GM23338 (cell line): ENCODE data around the gene TBL1XR1. TPM values are rescaled to one million over a fixed set of nuclear protein-coding genes. Genes with fewer than 3 reads are reported as not detected.

Experiments
- ATAC-seq: fragments of 200-7000 bp; cut with Tn5 transposase; 3 replicates; pipeline ENCODE4 v1.9.1; 2020
- DNase-seq: peaks from one replicate; pipeline ENCODE4 v3.0.0-alpha.2; 2015; ENCODE audit warnings: low spot score
- H2AFZ ChIP-seq: fragments of 200-600 bp; sonication (generic); 2 replicates; pipeline ENCODE4 v1.8.0; 2016; ENCODE audit warnings: antibody characterized with exemption, mild to moderate bottlenecking, moderate library complexity
- H3F3A ChIP-seq: fragments of 200-600 bp; sonication (generic); replicated peaks from 2 replicates; pipeline ENCODE4 v1.8.0; 2017; ENCODE audit warnings: antibody characterized with exemption, mixed run types, low read depth
- H3K27ac ChIP-seq: fragments of 200-600 bp; sonication (generic); 2 replicates; pipeline ENCODE4 v1.6.1; 2016; ENCODE audit warnings: low read depth
- H3K27me3 ChIP-seq: fragments of 200-600 bp; sonication (generic); 2 replicates; pipeline ENCODE4 v1.8.0; 2016; ENCODE audit warnings: mild to moderate bottlenecking, mixed run types, moderate library complexity; ENCODE audit not compliant: insufficient read depth
- H3K36me3 ChIP-seq: fragments of 200-600 bp; sonication (generic); 2 replicates; pipeline ENCODE4 v1.8.0; 2016; ENCODE audit warnings: mild to moderate bottlenecking; ENCODE audit not compliant: insufficient read depth
- H3K4me1 ChIP-seq: fragments of 200-600 bp; sonication (generic); 2 replicates; pipeline ENCODE4 v1.8.0; 2016; ENCODE audit warnings: mild to moderate bottlenecking, moderate library complexity; ENCODE audit not compliant: insufficient read depth
- H3K4me2 ChIP-seq: fragments of 200-600 bp; sonication (generic); 2 replicates; pipeline ENCODE4 v1.7.1; 2017; ENCODE audit warnings: mixed run types
- H3K4me3 ChIP-seq: fragments of 200-600 bp; sonication (generic); 2 replicates; pipeline ENCODE4 v1.6.1; 2016; ENCODE audit warnings: mixed run types
- H3K79me2 ChIP-seq: fragments of 200-600 bp; sonication (generic); replicated peaks from 2 replicates; pipeline ENCODE4 v1.8.0; 2017; ENCODE audit warnings: mild to moderate bottlenecking; ENCODE audit not compliant: insufficient read depth
- H3K9me2 ChIP-seq: fragments of 200-600 bp; sonication (generic); 2 replicates; pipeline ENCODE4 v1.8.0; 2017; ENCODE audit not compliant: insufficient read depth
- H4K20me1 ChIP-seq: fragments of 200-600 bp; sonication (generic); replicated peaks from 2 replicates; pipeline ENCODE4 v1.8.0; 2017; ENCODE audit warnings: mild to moderate bottlenecking; ENCODE audit not compliant: insufficient read depth
- H3K27ac Mint-ChIP-seq: 2 replicates; pipeline ENCODE4 v1.8.0; 2020; ENCODE audit warnings: inconsistent platforms, mild to moderate bottlenecking, moderate library complexity, mixed read lengths
- H3K27me3 Mint-ChIP-seq: 3 replicates; pipeline ENCODE4 v1.8.0; 2022; ENCODE audit warnings: low read depth, mild to moderate bottlenecking, moderate library complexity, mixed read lengths, inconsistent platforms; ENCODE audit not compliant: insufficient read depth, poor library complexity
- H3K36me3 Mint-ChIP-seq: 3 replicates; pipeline ENCODE4 v1.8.0; 2021; ENCODE audit warnings: low read depth, mild to moderate bottlenecking, inconsistent platforms, moderate library complexity, mixed read lengths
- H3K4me1 Mint-ChIP-seq: 3 replicates; pipeline ENCODE4 v1.8.0; 2020; ENCODE audit warnings: mild to moderate bottlenecking, inconsistent platforms, mixed read lengths
- H3K4me3 Mint-ChIP-seq: 3 replicates; pipeline ENCODE4 v1.8.0; 2021; ENCODE audit warnings: moderate library complexity, mild to moderate bottlenecking, inconsistent platforms, mixed read lengths
- H3K9me3 Mint-ChIP-seq: 3 replicates; pipeline ENCODE4 v1.8.0; 2020; ENCODE audit warnings: moderate library complexity, mild to moderate bottlenecking, inconsistent platforms, mixed read lengths
- CREB1 ChIP-seq: fragments of 250-450 bp; sonication (Bioruptor Pico); IDR thresholded peaks from 2 replicates; pipeline ENCODE4 v1.5.0; 2020; ENCODE audit warnings: low read depth, mild to moderate bottlenecking, moderate library complexity
- EZH2 ChIP-seq: fragments of 200-600 bp; sonication (generic); IDR thresholded peaks from one replicate; pipeline ENCODE4 v1.8.0; 2017; ENCODE audit warnings: antibody characterized with exemption, mild to moderate bottlenecking, low read depth; ENCODE audit not compliant: unreplicated experiment
- EZH2phosphoT487 ChIP-seq: fragments of 200-600 bp; sonication (generic); IDR thresholded peaks from one replicate; pipeline ENCODE4 v1.8.1; 2018; ENCODE audit warnings: antibody characterized with exemption; ENCODE audit not compliant: unreplicated experiment
- JUNB ChIP-seq: IDR thresholded peaks from one replicate; pipeline ENCODE4 v1.6.1; 2016; ENCODE audit warnings: antibody characterized with exemption; ENCODE audit not compliant: unreplicated experiment
- POLR2AphosphoS5 ChIP-seq: IDR thresholded peaks from 2 replicates; pipeline ENCODE4 v1.6.1; 2016; ENCODE audit warnings: antibody characterized with exemption, low read depth
- STAT1 ChIP-seq: IDR thresholded peaks from one replicate; pipeline ENCODE4 v1.6.1; 2016; ENCODE audit warnings: antibody characterized with exemption; ENCODE audit not compliant: unreplicated experiment
- ZNF114 ChIP-seq: fragments of 250-450 bp; sonication (Bioruptor Pico); IDR thresholded peaks from 2 replicates; pipeline ENCODE4 v1.5.0; 2020; ENCODE audit warnings: mild to moderate bottlenecking, moderate library complexity
- ZNF331 ChIP-seq: fragments of 250-450 bp; sonication (Bioruptor Pico); IDR thresholded peaks from 2 replicates; pipeline ENCODE4 v1.5.0; 2020; ENCODE audit warnings: low read depth, mild to moderate bottlenecking, moderate library complexity
- ZNF462 ChIP-seq: fragments of 250-450 bp; sonication (Bioruptor Pico); IDR thresholded peaks from 2 replicates; pipeline ENCODE4 v1.5.0; 2020; ENCODE audit warnings: mild to moderate bottlenecking, moderate library complexity
- polyA plus RNA-seq: library from polyadenylated mRNA; unstranded; fragments of >200 nt; fragmentation: Nextera tagmentation; extraction: Ambion mirVana; gene quantifications from 2 replicates; pipeline ENCODE4 v1.2.1, GENCODE V29; 2016
- total RNA-seq: library from RNA; depleted of rRNA; stranded (reverse); fragments of >200 nt; shearing (Covaris generic); gene quantifications from 2 replicates; pipeline ENCODE4 v1.2.3, GENCODE V29; 2014
- TF ChIP-seq, protein P1 (sequence below), 2 experiments: fragments of 200-600 bp in 1 of 2; sonication (generic) in 1 of 2; conservative IDR thresholded peaks; 2 replicates each; pipeline versions ENCODE4 v1.5.1 to v1.6.1; 2016 to 2017; ENCODE audit warnings: antibody characterized with exemption in 2 of 2, low read depth in 2 of 2, mild to moderate bottlenecking in 2 of 2, moderate library complexity in 1 of 2
- TF ChIP-seq, protein P2 (sequence below): IDR thresholded peaks from 2 replicates; pipeline ENCODE4 v1.6.1; 2016; ENCODE audit warnings: antibody characterized with exemption

The TBL1XR1 gene
- total and polyA plus RNA-seq, 2 experiments from 2014 or later, result 49.6 to 122 TPM

GRCh38 chr3:177085794-177086193 is 111.5 kb downstream of the TBL1XR1 start (continued):
- TF ChIP-seq EZH2 (no peak), EZH2phosphoT487 (no peak)
- TF ChIP-seq, protein P1, sequence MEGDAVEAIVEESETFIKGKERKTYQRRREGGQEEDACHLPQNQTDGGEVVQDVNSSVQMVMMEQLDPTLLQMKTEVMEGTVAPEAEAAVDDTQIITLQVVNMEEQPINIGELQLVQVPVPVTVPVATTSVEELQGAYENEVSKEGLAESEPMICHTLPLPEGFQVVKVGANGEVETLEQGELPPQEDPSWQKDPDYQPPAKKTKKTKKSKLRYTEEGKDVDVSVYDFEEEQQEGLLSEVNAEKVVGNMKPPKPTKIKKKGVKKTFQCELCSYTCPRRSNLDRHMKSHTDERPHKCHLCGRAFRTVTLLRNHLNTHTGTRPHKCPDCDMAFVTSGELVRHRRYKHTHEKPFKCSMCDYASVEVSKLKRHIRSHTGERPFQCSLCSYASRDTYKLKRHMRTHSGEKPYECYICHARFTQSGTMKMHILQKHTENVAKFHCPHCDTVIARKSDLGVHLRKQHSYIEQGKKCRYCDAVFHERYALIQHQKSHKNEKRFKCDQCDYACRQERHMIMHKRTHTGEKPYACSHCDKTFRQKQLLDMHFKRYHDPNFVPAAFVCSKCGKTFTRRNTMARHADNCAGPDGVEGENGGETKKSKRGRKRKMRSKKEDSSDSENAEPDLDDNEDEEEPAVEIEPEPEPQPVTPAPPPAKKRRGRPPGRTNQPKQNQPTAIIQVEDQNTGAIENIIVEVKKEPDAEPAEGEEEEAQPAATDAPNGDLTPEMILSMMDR (conservative IDR thresholded peaks at IDR 0.05; ENCODE audit: low read depth in 2 of 2), result no peak

DNA sequence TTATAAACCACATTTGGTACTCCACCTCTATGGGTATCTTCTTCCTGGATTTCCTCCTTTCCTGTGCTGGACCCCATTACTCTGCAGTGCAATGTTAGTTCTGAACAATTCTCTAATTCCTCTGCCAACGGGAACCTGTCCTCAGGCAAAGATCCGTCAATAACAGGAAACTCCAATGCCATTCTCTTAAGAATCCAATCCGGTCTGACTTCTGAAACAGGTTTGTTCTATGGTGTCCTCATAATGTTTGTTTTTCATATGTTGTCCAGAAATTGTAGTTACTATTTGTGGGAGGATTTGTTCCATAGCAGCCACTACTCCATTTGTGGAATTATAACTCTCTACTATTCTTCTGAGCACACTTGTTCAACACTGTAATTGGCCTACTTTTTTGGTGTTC is 112.7 kb downstream of the TBL1XR1 start:
- H3K4me2 ChIP-seq, result no peak overlapping the region
- peak overlapping the region; percentile 22; the same call in 1 of the 2 replicates for H3K27ac ChIP-seq
- H3F3A ChIP-seq, result no peaks in the 10 kb centered on the region
- Mint-ChIP-seq H3K4me3 (no peak overlapping the region), H3K27ac (no peak overlapping the region), H3K9me3 (no peaks in the 10 kb centered on the region), H3K4me1 (peaks cover 27% of the 10 kb centered on the region), H3K27me3 (peaks cover 3% of the 10 kb centered on the region), H3K36me3 (peaks cover 3% of the 10 kb centered on the region; the same call in 2 of the 3 replicates)
- peaks cover 28% of the 10 kb centered on the region for H3K4me1 ChIP-seq
- H3K36me3 ChIP-seq, result no peaks in the 10 kb centered on the region
- DNase-seq (no peak), ATAC-seq (no peak)
- peaks cover 52% of the 10 kb centered on the region for H4K20me1 ChIP-seq
- no peak overlapping the region for H2AFZ ChIP-seq
- H3K4me3 ChIP-seq, result no peak overlapping the region
- H3K79me2 ChIP-seq, result peaks cover 99% of the 10 kb centered on the region
- no peaks in the 10 kb centered on the region for H3K9me2 ChIP-seq
- no peaks in the 10 kb centered on the region for H3K27me3 ChIP-seq
- TF ChIP-seq ZNF331 (CRISPR knock-in tag) (no peak), ZNF462 (no peak), CREB1 (CRISPR knock-in tag) (no peak), EZH2 (no peak), POLR2AphosphoS5 (no peak), JUNB (no peak), STAT1 (no peak), ZNF114 (CRISPR knock-in tag) (no peak), EZH2phosphoT487 (no peak)
- TF ChIP-seq, protein P2, sequence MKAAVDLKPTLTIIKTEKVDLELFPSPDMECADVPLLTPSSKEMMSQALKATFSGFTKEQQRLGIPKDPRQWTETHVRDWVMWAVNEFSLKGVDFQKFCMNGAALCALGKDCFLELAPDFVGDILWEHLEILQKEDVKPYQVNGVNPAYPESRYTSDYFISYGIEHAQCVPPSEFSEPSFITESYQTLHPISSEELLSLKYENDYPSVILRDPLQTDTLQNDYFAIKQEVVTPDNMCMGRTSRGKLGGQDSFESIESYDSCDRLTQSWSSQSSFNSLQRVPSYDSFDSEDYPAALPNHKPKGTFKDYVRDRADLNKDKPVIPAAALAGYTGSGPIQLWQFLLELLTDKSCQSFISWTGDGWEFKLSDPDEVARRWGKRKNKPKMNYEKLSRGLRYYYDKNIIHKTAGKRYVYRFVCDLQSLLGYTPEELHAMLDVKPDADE, result no peak
- TF ChIP-seq, protein P1 (conservative IDR thresholded peaks at IDR 0.05; ENCODE audit: low read depth in 2 of 2), result no peak
